ENCODE measurements around the gene NPTX1.

The NPTX1 gene

GRCh38 chr17:80478487-80479245 lies 2.3 kb upstream of the NPTX1 start:
- DNase-seq (ENCODE audit: low spot score) = peak; percentile 48

GRCh38 chr17:80477647-80478478 lies 1.5 kb upstream of the NPTX1 start:
- peak; percentile 84 for DNase-seq (ENCODE audit: low spot score)

- DNase-seq (ENCODE audit: low spot score) = peak; percentile 32
These were observed 655 bp upstream of the NPTX1 start for GRCh38 chr17:80476877-80477646.

- no peak for DNase-seq (ENCODE audit: low spot score)
These were observed 1.2 kb downstream of the NPTX1 start for GRCh38 chr17:80474961-80475909.

GRCh38 chr17:80474231-80474960 lies 2.0 kb downstream of the NPTX1 start:
- peak; percentile 53 for DNase-seq (ENCODE audit: low spot score)

GRCh38 chr17:80473701-80474100 lies 2.7 kb downstream of the NPTX1 start:
- no peak for DNase-seq (ENCODE audit: low spot score)

- no peak for DNase-seq (ENCODE audit: low spot score)
These were observed 3.4 kb downstream of the NPTX1 start for GRCh38 chr17:80472996-80473395.

- no peak for DNase-seq (ENCODE audit: low spot score)
These were observed 4.5 kb downstream of the NPTX1 start for GRCh38 chr17:80471922-80472321.

GRCh38 chr17:80470603-80471002 lies 5.8 kb downstream of the NPTX1 start:
- no peak for DNase-seq (ENCODE audit: low spot score)

GRCh38 chr17:80469667-80470066 lies 6.7 kb downstream of the NPTX1 start:
- no peak for DNase-seq (ENCODE audit: low spot score)

- DNase-seq (ENCODE audit: low spot score) = no peak
These were observed 7.5 kb downstream of the NPTX1 start for GRCh38 chr17:80468781-80469493.

GRCh38 chr17:80468242-80468641 lies 8.2 kb downstream of the NPTX1 start:
- DNase-seq (ENCODE audit: low spot score) = no peak

GRCh38 chr17:80466188-80466705 lies 10.2 kb downstream of the NPTX1 start:
- DNase-seq (ENCODE audit: low spot score) = no peak

- DNase-seq (ENCODE audit: low spot score) = no peak
These were observed 11.0 kb downstream of the NPTX1 start for GRCh38 chr17:80465327-80465974.

GRCh38 chr17:80464486-80464885 lies 11.9 kb downstream of the NPTX1 start:
- DNase-seq (ENCODE audit: low spot score) = no peak

- DNase-seq (ENCODE audit: low spot score) = no peak
These were observed 12.5 kb downstream of the NPTX1 start for GRCh38 chr17:80463784-80464400.

- DNase-seq (ENCODE audit: low spot score) = no peak
These were observed 14.8 kb downstream of the NPTX1 start for GRCh38 chr17:80461528-80462160.

- DNase-seq (ENCODE audit: low spot score) = no peak
These were observed 16.0 kb downstream of the NPTX1 start for GRCh38 chr17:80460429-80460834.

Data from AG20443 (cell line).